GM19035 (cell line): ENCODE results near the gene WNK1.
"Not testable (repeated sequence)": the region's sequence is repeated elsewhere in the genome, so short reads cannot be mapped to it uniquely, and the experiment has no call there.

Experiments
- ATAC-seq: cut with Tn5 transposase; IDR thresholded peaks from one replicate; pipeline ENCODE4 v1.9.1; 2021; ENCODE audit not compliant: unreplicated experiment

WNK1 gene

GRCh38 chr12:777550-778047 lies 25.2 kb downstream of the WNK1 start:
- no peak for ATAC-seq

DNA sequence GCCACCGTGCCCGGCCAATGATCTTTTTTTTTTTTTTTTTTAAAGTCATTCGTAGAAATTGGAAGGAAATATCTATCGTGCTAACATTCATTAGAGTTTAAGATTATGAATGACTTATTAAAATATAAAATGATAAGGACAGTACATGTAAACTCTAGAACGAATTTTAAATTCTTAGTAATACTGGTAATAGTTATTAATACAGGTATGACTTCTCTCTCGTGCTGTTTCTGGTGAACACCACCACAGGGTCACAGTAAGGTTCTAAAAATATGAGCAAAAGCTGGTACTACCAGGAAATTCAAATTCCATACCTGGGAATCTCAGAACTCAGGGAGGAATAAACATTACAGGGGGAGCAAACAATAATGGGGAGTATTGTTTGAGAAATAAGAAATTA lies 26.2 kb downstream of the WNK1 start:
- ATAC-seq, result no peak

GRCh38 chr12:779745-780734 lies 27.7 kb downstream of the WNK1 start:
- ATAC-seq, result no peak

DNA sequence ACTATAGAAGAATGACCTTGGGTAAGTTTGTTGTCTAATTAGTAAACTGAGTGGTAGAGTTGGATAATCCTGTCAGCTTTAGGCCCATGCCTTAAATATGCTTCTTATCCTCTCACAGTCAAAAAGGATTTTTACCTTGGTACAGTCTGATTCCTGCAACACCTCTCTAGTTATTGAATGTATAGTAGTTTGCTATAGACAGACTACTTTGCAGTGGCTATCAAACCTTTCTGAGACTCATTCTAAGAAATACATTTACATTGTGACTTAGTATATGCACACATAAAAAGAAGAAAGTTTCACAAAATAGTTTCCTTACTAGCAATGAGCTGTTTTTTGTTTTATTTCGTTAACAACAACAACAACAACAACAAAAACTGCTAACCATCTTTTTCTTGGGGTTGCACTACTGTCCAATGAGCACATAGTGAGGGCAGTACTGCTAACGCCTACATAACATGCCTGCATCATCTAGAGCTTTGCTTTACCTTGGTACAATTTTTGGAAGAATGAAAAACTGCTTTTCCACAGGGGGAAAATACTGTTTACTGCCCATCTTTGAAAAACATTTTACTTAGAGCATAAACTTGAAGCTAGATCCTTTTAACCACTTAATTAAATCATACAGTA lies 28.5 kb downstream of the WNK1 start:
- ATAC-seq, result no peak

DNA sequence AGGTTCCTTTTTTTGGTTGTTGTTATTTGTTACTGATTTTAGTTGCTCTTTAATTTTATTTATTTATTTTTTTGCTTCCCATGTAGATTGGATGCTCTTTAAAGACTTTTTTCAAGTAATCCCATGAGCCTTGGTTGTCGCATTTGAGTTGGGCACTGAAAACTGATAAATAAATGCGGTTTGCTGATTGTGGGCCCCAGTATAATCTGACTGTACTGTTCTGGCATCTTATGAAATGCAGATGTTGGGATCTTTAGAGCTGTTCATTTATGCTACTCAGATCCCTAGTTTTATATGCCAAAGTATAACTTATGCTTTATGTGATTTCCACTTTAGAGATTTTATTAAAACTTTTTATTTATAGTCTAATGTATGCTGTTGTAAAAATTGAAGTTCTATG lies 33.3 kb downstream of the WNK1 start:
- no peak for ATAC-seq

- ATAC-seq, result no peak
Measured at GRCh38 chr12:788288-788687, 35.9 kb downstream of the WNK1 start.

DNA sequence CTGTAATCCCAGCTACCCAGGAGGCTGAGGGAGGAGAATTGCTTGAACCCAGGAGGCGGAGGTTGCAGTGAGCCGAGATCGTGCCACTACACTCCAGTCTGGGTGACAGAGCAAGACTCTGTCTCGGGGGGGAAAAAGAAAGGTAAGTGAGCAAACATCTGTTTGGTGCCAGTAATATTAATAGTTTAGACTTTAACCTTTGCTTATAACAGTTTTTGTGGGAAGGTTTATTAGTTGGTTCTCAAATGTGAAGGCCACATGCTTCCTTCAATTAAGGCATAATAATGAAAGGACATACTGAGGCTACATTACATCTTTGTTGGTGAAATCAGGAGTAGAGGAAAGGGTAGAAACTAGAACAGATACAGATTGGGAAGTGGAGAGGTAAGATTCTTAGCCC lies 36.4 kb downstream of the WNK1 start:
- not testable (repeated sequence) for ATAC-seq

- no peak for ATAC-seq
Measured at GRCh38 chr12:789852-790563, 37.6 kb downstream of the WNK1 start.

- ATAC-seq, result no peak
Measured at GRCh38 chr12:790608-791007, 38.2 kb downstream of the WNK1 start.

- ATAC-seq, result no peak
Measured at GRCh38 chr12:793037-793436, 40.7 kb downstream of the WNK1 start.

GRCh38 chr12:793711-794110 lies 41.3 kb downstream of the WNK1 start:
- no peak for ATAC-seq

- no peak for ATAC-seq
Measured at GRCh38 chr12:795305-795704, 42.9 kb downstream of the WNK1 start.

GRCh38 chr12:800401-800800 lies 48.0 kb downstream of the WNK1 start:
- ATAC-seq, result no peak

DNA sequence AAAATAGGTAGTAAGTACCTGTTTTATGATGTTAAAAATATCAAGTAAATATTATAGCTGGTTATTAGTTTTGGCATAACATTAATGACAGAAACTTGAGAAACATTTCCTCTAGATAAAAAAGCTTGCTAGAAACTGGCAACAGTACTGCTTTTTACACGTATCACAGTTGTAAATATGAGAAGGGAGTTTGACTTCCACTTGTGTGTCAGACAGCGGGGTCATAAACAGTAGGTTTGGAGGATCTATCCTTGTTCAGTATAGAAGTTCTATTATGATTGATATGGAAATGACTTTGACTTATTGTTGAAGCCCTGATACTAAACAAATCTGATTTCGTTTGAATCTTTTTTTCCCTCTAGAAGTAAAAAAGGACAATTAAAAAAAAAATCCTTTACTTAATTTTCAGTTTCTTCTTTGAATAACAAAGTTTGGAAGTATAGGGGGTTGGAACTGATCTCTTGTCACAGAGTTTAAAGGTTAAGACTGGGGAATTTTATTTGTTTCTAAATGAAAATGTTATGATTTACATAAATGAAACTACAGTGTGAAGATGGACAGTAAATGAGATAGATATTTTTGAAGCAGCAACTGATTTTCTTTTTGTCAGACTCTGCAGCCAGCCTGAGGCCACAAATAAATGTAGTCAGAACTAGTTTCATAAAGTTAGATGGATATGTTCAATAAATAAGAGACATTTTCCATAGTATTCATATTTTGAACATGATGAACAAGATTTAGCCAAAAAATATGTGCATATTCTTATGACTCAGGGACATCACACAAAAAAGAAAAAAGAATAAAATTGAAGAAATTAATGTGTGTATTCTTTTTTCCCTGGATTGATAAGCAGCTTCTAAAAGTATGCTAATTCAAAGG lies 50.1 kb downstream of the WNK1 start:
- no peak for ATAC-seq

- no peak for ATAC-seq
Measured at GRCh38 chr12:805022-805632, 52.7 kb downstream of the WNK1 start.

- no peak for ATAC-seq
Measured at GRCh38 chr12:806200-806791, 53.9 kb downstream of the WNK1 start.

DNA sequence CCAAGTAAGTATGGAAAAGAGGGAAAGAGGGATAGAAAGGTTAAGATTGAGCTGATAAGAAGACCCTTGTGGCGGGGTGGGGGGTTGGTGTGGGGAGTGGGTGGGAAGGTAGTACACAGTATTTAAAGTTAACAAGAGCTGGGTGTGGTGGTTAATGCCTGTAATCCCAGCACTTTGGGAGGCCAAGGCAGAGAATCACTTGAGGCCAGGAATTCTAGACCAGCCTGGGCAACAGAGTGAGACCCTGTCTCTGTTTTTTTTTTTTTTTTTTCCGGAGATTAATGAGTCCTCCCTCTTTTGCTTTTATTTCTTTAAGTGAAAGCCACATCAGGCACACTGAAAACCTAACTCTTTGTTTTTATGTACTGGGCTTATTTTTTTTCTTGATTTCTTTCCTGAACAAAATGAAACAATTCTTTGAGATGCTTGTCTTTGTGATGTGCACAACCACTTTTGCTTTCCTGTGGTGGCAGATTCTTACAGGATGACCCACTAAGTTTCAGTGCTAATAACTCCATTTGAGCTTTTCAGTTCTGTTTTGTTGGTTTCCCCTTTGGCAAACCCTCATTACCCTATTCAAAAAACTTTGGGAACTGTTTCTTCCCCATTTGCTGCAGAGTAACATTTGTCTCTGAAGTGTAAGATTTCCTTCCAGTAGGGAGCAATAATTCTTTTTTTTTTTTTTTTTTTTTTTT lies 54.8 kb downstream of the WNK1 start:
- ATAC-seq, result no peak

DNA sequence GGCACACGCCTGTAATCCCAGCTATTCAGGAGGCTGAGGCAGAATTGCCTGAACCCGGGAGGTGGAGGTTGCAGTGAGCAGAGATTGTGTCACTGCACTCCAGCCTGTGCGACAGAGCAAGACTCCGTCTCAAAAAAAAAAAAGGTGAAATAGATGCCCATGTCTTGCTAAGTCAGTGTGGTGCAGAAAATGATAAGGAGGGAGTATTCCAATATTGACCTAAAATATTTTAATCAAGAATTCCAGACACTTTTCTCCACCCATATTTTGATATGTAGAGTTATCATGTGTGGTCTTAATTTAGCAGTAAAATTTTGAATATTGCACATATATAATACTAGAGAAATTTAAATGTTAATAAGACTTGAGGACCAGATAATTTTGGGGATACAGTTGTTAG lies 57.7 kb downstream of the WNK1 start:
- ATAC-seq, result no peak
